ENCODE results near the gene ATF7.
"Not testable (repeated sequence)": the region's sequence is repeated elsewhere in the genome, so short reads cannot be mapped to it uniquely, and the experiment has no call there.

The ATF7 gene

GRCh38 chr12:53625946-53626701 is at the start of gene ATF7:
TSS of gene ATF7 (minus strand) at chr12:53626382. CDS start at chr12:53601000, 25,382 bp downstream.
- peak; percentile 95 for DNase-seq

GRCh38 chr12:53674977-53675700 is 49.0 kb upstream of the ATF7 start:
- no peak for DNase-seq

- no peak for DNase-seq
Measured at GRCh38 chr12:53670971-53671370, 44.8 kb upstream of the ATF7 start.

DNA sequence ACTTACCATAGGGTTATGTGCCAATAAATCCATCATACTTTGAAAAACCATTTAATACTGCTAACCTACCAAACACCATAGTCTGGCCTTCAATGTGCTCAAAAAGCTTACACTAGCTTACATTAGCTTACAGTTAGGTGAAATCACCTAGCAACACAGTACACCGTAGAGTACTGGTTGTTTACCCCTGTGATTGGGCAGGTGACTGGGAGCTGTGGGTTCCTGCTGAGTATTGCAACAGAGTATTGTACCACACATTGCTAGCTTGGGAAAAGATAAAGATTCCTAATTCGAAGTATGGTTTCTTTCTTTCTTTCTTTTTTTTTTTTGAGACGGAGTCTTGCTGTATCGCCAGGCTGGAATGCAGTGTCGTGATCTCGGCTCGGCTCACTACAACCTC is 44.1 kb upstream of the ATF7 start:
- DNase-seq: no peak

- no peak for DNase-seq
Measured at GRCh38 chr12:53667080-53667479, 40.9 kb upstream of the ATF7 start.

DNA sequence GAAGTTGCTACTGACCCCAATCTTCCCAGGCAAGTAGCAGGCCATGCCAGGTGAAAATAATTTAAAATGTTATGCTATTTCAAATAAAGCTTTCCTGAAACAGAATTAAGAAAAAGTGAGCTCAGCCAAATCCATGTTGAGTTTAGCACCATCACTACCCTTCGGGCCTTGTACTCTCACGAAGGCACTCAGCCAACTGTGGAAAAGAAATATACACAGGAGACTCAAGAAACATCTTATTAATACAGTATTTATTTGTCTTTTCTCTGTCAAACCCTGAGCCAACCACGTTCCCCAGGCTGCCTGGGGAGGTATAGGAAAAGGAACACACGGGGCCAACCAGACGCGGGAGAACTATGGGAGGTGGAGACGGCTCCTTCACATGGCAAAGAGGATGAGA is 38.8 kb upstream of the ATF7 start:
- no peak for DNase-seq

DNA sequence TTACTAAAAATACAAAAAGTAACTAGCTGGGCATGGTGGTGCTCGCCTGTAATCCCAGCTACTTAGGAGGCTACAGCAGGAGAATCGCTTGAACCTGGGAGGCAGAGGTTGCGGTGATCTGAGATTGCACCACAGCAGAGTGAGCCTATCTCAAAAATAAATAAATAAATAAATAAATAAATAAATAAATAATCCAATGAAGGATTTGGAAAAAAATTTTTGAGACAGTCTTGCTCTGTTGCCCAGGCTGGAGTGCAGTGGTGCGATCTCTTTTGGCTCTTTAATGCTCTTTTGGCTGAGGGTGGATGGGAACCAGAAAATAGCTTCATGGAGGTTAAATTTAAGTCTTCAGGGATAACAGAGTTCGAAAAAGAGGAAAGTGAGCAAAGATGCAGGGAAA is 38.0 kb upstream of the ATF7 start:
- no peak for DNase-seq

DNA sequence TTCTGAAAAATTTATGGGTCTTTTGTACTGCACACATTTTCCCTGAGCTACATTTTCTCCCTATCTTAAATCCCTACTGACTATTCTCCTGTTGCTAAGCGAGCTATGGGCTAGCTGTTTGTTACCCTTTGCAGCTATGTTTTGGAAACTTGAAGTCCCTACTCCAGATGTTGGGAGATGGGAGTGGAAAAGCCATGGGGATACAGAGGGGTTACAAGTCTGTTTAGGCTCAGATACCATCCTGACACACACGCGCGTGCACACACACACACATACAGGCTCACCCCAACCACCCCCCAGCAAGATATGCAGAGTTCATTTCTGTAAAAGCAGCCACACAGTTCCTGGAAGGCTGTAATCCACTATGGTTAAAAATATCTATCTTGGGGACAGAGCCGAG is 33.9 kb upstream of the ATF7 start:
- DNase-seq: no peak

DNA sequence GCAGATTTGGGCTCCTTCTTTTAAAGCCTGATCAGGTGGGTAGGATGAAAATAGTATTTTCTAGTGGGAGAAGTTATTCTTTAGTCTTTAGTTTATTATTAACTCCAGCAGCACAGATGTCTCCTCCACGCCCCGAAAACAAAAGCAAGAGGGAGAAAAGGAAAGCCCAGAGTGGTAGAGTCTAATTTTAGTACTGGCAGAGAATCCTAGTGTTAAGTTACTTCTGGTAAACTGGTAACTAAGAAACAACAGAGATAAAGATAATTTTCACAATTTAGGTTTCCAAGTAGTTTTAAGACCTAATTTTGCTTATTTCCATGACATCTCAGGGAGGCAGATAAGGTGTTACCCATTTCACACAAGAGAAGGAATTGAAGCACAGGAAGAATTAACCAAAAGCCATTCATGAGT is 33.4 kb upstream of the ATF7 start:
- DNase-seq: no peak

DNA sequence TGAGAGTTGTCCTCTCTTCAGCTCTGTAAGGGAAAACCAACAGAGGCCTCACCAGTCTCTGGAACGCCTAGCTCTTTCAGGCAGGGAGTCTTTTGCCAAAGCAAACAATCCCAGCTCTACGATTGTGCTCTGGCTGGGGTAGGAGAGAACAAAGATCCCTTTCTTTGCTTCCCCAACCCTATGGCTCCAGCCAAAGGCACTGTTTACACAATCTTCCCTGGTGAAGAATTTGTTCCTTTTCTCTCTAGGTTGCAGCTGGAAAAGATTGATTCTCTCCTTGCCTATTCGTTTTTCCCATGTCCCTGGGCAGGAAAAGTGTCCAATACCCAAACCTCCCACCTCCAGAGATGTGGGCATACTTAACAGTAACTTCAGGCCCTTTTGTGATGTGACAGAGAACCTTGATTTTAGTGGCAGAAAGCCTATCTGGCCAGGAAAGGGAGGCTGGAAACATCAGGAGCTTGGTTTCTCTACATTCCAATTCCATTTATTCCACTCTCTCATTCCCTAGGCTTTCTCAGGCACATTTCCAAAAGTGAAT is 32.9 kb upstream of the ATF7 start:
- DNase-seq: no peak

DNA sequence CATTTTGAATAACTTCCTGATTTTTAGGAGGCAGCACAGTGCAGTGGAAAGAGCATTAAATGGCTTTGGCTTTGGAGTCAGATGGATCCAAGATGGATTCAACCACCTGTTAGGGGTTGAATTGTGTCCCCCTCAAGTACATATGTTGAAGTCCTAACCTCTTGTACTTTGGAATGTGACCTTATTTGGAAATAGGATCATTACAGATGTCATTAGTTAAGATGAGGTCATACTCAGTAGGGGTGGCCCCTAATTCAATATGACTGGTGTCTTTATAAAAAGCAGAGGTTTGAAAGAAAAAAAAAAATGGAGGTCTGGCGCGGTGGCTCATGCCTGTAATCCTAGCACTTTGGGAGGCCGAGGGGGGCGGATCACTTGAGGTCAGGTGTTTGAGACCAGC is 30.9 kb upstream of the ATF7 start:
- no peak for DNase-seq

GRCh38 chr12:53653595-53653994 is 27.4 kb upstream of the ATF7 start:
- DNase-seq: no peak

- no peak for DNase-seq
Measured at GRCh38 chr12:53652366-53652765, 26.2 kb upstream of the ATF7 start.

DNA sequence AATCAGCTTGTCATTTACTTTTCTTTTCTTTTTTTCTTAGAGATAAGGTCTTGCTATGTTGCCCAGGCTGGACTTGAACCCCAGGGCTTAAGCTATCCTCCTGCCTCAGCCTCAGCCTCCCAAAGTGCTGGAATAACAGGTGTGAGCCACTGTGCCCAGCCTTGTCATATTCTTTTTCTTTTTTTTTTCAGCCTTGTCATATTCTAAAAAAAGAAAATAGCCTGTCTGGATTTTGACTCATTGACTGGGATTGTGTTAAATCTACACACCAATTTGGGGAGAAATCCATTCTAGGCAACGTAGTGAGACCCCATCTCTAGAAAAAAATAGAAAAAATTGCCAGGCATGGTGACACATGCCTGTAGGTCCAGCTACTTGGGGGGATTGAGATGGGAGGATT is 25.6 kb upstream of the ATF7 start:
- DNase-seq: no peak

- DNase-seq: not testable (repeated sequence)
Measured at GRCh38 chr12:53646300-53646699, 20.1 kb upstream of the ATF7 start.

DNA sequence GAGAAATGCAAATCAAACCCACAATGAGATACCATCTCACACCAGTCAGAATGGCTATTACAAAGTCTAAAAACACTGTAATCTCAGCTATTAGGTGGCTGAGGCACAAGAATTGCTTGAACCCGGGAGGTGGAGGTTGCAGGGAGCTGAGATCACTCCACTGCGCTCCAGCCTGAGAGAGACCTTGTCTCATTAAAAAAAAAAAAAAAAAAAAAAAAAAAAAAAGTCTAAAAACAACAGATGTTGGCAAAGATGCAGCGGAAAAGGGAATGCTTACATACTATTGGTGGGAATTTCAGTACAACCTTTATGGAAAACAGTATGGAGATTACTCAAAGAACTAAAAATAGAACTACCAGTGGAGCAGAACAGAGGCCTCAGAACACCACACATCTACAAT is 19.0 kb upstream of the ATF7 start:
- DNase-seq: no peak

DNA sequence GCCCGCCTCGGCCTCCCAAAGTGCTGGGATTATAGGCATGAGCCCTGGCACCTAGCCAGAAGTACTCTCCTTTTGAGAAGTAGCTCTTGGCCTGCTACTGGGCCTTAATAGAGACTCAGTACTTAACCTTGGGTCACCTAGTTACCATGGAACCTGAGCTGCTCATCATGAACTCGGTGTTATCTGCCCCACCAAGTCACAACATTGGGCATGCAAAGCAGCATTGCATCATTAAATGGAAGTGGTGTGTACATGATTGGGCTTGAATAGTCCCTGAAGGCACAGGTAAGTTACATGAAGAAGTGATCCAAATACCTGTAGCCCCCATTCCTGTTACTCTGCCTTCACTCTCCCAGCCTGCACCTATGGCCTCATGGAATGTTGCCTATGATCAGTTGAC is 18.0 kb upstream of the ATF7 start:
- no peak for DNase-seq

- DNase-seq: no peak
Measured at GRCh38 chr12:53643232-53643979, 17.2 kb upstream of the ATF7 start.

DNA sequence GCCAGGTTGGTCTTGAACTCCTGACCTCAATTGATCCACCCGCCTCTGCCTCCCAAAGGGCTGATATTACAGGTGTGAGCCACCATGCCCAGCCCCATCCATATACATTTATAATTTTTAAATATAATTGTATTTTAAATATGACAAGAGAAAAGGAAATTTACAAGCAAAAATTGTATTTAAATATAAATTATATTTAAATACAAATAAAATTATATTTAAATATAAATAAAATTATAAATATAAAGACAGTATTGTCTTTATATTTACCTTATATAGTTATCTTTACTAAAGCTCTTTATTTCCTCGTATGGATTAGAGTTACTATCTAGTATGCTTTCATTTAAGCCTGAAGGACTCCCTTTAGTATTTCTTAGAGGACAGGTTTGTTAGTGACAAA is 11.9 kb upstream of the ATF7 start:
- DNase-seq: no peak

- DNase-seq: no peak
Measured at GRCh38 chr12:53636641-53637040, 10.5 kb upstream of the ATF7 start.

GRCh38 chr12:53635708-53636107 is 9.5 kb upstream of the ATF7 start:
- not testable (repeated sequence) for DNase-seq

DNA sequence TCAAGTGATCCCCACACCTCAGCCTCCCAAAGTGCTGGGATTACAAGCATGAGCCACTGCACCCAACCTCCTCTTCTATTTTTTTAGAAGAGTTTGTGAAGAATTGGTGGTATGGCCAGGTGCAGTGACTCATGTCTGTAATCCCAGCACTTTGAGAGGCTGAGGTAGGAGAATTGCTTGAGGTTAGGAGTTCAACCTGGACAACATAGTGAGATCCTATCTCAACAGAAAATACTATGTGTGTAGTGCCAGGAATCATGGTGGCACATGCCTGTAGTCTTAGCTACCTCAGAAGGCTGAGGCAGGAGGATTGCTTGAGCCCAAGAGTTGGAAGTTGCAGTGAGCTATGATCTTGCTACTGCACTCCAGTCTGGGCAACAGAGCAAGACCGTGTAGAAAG is 5.5 kb upstream of the ATF7 start:
- DNase-seq: no peak

- no peak for DNase-seq
Measured at GRCh38 chr12:53627919-53628318, 1.7 kb upstream of the ATF7 start.

Measured in GDM1 (cell line).